ENCODE measurements around the gene CTNNBL1. TPM values are rescaled to one million over a fixed set of nuclear protein-coding genes. Genes with fewer than 3 reads are reported as not detected.

Gene CTNNBL1
- total and polyA plus RNA-seq, 4 donors: 27.7 to 41.9 (median 38.2) TPM

DNA sequence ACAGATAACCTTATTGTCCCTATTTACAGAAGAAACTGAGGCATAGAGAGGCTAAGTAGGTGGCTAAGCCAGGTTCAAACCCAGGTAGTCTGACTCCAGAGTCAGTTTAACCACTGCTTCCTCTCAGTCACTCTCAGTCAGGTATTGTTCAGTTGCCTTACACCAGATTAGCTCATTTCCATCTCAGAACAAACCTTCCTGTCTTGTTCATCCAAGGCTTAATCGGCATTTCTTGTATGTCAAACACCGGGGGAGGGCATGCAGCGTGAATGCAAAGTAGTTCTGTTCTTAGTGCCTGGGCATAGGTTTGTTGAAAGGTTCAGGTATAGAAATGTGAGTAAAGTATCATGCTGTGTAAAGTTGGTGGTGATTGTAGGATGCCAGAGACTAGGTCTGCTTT is 51.7 kb downstream of the CTNNBL1 start:
- no peak for DNase-seq (ENCODE audit: low read depth in 4 of 6, low spot score in 6 of 6)

DNA sequence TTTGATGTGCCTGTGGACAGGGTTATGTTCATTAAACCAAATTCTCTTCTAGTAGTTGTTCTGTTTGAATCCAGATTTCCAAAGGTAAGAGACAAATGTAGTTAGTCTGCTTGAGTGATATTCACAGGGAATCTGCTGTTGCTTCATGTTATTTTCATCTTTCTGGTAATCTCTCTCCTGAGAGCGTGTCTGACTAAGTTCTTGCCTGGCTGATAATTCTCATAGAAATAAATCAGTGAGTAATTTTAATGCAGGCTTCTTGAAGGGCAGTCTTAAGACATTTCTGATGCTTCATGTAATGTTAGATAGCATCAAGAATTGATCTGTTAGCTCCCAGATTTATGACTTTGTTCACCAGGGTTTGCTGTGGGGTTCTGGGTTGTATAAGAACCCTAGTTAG is 54.2 kb downstream of the CTNNBL1 start:
- Histone ChIP-seq H3K4me3 (ENCODE audit: low read depth, low read length) (no peak overlapping the region), H3K4me1 (ENCODE audit: control insufficient read depth, insufficient read depth, low read length) (peaks cover 3% of the 10 kb centered on the region), H3K27me3 (ENCODE audit: control insufficient read depth, insufficient read depth, low read length) (no peaks in the 10 kb centered on the region), H3K36me3 (ENCODE audit: control insufficient read depth, insufficient read depth, low read length) (peaks cover 2% of the 10 kb centered on the region), H3K27ac (ENCODE audit: low read depth, low read length) (no peak overlapping the region), H3K9me3 (ENCODE audit: control insufficient read depth, insufficient read depth, low read length) (peaks cover 3% of the 10 kb centered on the region)
- DNase-seq (ENCODE audit: low read depth in 4 of 6, low spot score in 6 of 6): peak in 1 of 6 donors; percentile 61
- 100% methylated on average over 1 of the region's 1 CpG for WGBS (ENCODE audit: insufficient coverage)

More for the DNA sequence above, 51.7 kb downstream of the CTNNBL1 start:
- Histone ChIP-seq H3K9me3 (ENCODE audit: control insufficient read depth, insufficient read depth, low read length) (peaks cover 3% of the 10 kb centered on the region), H3K27me3 (ENCODE audit: control insufficient read depth, insufficient read depth, low read length) (no peaks in the 10 kb centered on the region), H3K4me3 (ENCODE audit: low read depth, low read length) (no peak overlapping the region), H3K4me1 (ENCODE audit: control insufficient read depth, insufficient read depth, low read length) (peaks cover 3% of the 10 kb centered on the region), H3K36me3 (ENCODE audit: control insufficient read depth, insufficient read depth, low read length) (peaks cover 2% of the 10 kb centered on the region), H3K27ac (ENCODE audit: low read depth, low read length) (no peak overlapping the region)
- 51% methylated on average over 3 of the region's 3 CpGs for WGBS (ENCODE audit: insufficient coverage)

GRCh38 chr20:37749218-37749617 is 55.4 kb downstream of the CTNNBL1 start:
- no CpG with 5 or more reads among the region's 4 CpGs for WGBS (ENCODE audit: insufficient coverage)
- H3K4me3 ChIP-seq (ENCODE audit: low read depth, low read length): no peak overlapping the region
- no peaks in the 10 kb centered on the region for H3K27me3 ChIP-seq (ENCODE audit: control insufficient read depth, insufficient read depth, low read length)
- DNase-seq (ENCODE audit: low read depth in 4 of 6, low spot score in 6 of 6): peak in 1 of 6 donors; percentile 63
- peaks cover 2% of the 10 kb centered on the region for H3K9me3 ChIP-seq (ENCODE audit: control insufficient read depth, insufficient read depth, low read length)
- H3K4me1 ChIP-seq (ENCODE audit: control insufficient read depth, insufficient read depth, low read length): peaks cover 3% of the 10 kb centered on the region
- no peak overlapping the region for H3K27ac ChIP-seq (ENCODE audit: low read depth, low read length)
- H3K36me3 ChIP-seq (ENCODE audit: control insufficient read depth, insufficient read depth, low read length): peaks cover 2% of the 10 kb centered on the region

- Histone ChIP-seq H3K36me3 (ENCODE audit: control insufficient read depth, insufficient read depth, low read length) (peaks cover 2% of the 10 kb centered on the region), H3K4me1 (ENCODE audit: control insufficient read depth, insufficient read depth, low read length) (peaks cover 3% of the 10 kb centered on the region), H3K9me3 (ENCODE audit: control insufficient read depth, insufficient read depth, low read length) (no peaks in the 10 kb centered on the region), H3K27ac (ENCODE audit: low read depth, low read length) (no peak overlapping the region), H3K4me3 (ENCODE audit: low read depth, low read length) (no peak overlapping the region), H3K27me3 (ENCODE audit: control insufficient read depth, insufficient read depth, low read length) (no peaks in the 10 kb centered on the region)
- WGBS (ENCODE audit: insufficient coverage): 52% methylated on average over 4 of the region's 8 CpGs
- DNase-seq (ENCODE audit: low read depth in 4 of 6, low spot score in 6 of 6): peak in 1 of 6 donors; percentile 85
Observed at GRCh38 chr20:37749620-37750403, 56.0 kb downstream of the CTNNBL1 start.

DNA sequence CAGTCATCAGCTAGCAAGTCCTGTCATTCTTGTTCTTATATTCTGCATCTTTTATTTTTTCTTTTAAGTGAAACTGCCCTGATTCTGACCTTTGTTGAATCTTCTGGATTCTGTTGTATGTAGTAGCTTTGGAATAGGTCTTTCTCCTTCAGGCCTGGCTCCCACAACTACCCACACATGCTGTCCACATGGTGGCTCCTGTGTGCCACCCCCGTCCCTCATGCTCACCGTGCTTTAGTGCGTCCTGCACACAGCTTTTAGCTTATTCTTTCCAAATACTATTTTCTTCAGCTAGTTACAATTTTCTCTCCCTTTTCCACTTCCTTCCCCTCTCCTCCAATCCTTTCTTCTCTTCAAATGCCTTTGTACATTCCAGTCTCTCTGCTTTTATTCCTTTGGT is 61.8 kb downstream of the CTNNBL1 start:
- H3K36me3 ChIP-seq (ENCODE audit: control insufficient read depth, insufficient read depth, low read length): no peaks in the 10 kb centered on the region
- no peaks in the 10 kb centered on the region for H3K9me3 ChIP-seq (ENCODE audit: control insufficient read depth, insufficient read depth, low read length)
- DNase-seq (ENCODE audit: low read depth in 4 of 6, low spot score in 6 of 6): peak in 2 of 6 donors; percentile 27 to 71
- WGBS (ENCODE audit: insufficient coverage): 26% methylated on average over 3 of the region's 3 CpGs
- no peaks in the 10 kb centered on the region for H3K27me3 ChIP-seq (ENCODE audit: control insufficient read depth, insufficient read depth, low read length)
- no peak overlapping the region for H3K4me3 ChIP-seq (ENCODE audit: low read depth, low read length)
- H3K27ac ChIP-seq (ENCODE audit: low read depth, low read length): no peak overlapping the region
- H3K4me1 ChIP-seq (ENCODE audit: control insufficient read depth, insufficient read depth, low read length): peaks cover 7% of the 10 kb centered on the region

GRCh38 chr20:37756234-37756633 is 62.4 kb downstream of the CTNNBL1 start:
- no peaks in the 10 kb centered on the region for H3K9me3 ChIP-seq (ENCODE audit: control insufficient read depth, insufficient read depth, low read length)
- WGBS (ENCODE audit: insufficient coverage): no CpG with 5 or more reads among the region's 2 CpGs

GRCh38 chr20:37757550-37757949 is 63.7 kb downstream of the CTNNBL1 start:
- Histone ChIP-seq H3K27ac (ENCODE audit: low read depth, low read length) (no peak overlapping the region), H3K36me3 (ENCODE audit: control insufficient read depth, insufficient read depth, low read length) (no peaks in the 10 kb centered on the region), H3K9me3 (ENCODE audit: control insufficient read depth, insufficient read depth, low read length) (no peaks in the 10 kb centered on the region), H3K27me3 (ENCODE audit: control insufficient read depth, insufficient read depth, low read length) (no peaks in the 10 kb centered on the region), H3K4me1 (ENCODE audit: control insufficient read depth, insufficient read depth, low read length) (peaks cover 7% of the 10 kb centered on the region), H3K4me3 (ENCODE audit: low read depth, low read length) (no peak overlapping the region)
- no peak for DNase-seq (ENCODE audit: low read depth in 4 of 6, low spot score in 6 of 6)
- WGBS (ENCODE audit: insufficient coverage): 88% methylated on average over 4 of the region's 6 CpGs

More at GRCh38 chr20:37756234-37756633, 62.4 kb downstream of the CTNNBL1 start:
- Histone ChIP-seq H3K36me3 (ENCODE audit: control insufficient read depth, insufficient read depth, low read length) (no peaks in the 10 kb centered on the region), H3K4me3 (ENCODE audit: low read depth, low read length) (no peak overlapping the region), H3K4me1 (ENCODE audit: control insufficient read depth, insufficient read depth, low read length) (peaks cover 7% of the 10 kb centered on the region), H3K27ac (ENCODE audit: low read depth, low read length) (no peak overlapping the region), H3K27me3 (ENCODE audit: control insufficient read depth, insufficient read depth, low read length) (no peaks in the 10 kb centered on the region)
- no peak for DNase-seq (ENCODE audit: low read depth in 4 of 6, low spot score in 6 of 6)

DNA sequence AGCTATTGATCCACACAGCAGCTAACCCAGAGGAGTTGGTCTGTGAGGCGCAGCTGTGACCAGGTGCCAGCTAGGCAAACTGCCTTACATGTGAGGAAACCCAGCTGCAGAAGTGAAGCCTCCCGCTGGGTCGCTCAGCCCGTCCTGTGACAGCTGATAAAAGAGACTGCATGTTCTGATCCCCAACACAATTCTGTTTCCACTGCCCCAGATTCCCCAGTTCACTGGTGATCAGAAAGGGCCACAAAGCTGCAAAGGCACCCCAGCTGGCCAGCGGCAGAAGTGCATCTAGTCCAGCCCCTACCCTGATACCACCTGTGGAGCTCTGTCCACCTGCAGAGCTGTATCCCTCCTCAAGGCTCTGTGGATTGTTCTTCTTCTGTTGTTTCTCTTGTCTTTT is 64.5 kb downstream of the CTNNBL1 start:
- DNase-seq (ENCODE audit: low read depth in 4 of 6, low spot score in 6 of 6): no peak
- WGBS (ENCODE audit: insufficient coverage): 88% methylated on average over 5 of the region's 5 CpGs

DNA sequence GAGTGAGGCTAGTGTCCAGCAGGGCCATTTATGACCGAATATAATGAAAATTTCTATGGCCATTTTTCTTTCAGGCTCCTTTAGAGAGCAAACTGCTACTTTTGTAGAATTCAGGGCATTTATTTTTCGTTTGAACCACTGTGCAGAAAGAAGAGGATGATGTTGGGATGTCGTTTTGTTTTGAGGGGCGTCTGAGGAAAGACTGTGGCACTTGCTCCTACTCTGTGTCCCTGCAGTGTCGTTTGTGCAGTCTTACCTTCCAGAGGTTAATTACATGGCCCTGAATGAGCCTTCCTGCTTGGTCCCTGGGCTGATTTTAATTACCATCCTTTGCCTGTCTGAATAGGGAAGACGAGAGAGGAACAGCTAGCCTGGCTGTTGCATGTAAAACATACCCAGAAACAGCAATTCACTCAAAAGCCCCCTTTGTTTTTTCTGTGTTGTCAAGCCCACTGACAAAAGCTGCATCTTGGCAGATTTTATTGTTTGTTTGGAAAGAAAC is 65.3 kb downstream of the CTNNBL1 start:
- no peak overlapping the region for H3K4me3 ChIP-seq (ENCODE audit: low read depth, low read length)
- WGBS (ENCODE audit: insufficient coverage): 43% methylated on average over 6 of the region's 6 CpGs
- H3K36me3 ChIP-seq (ENCODE audit: control insufficient read depth, insufficient read depth, low read length): no peaks in the 10 kb centered on the region
- peak in 1 of 6 donors; percentile 65 for DNase-seq (ENCODE audit: low read depth in 4 of 6, low spot score in 6 of 6)
- peaks cover 7% of the 10 kb centered on the region for H3K4me1 ChIP-seq (ENCODE audit: control insufficient read depth, insufficient read depth, low read length)
- no peak overlapping the region for H3K27ac ChIP-seq (ENCODE audit: low read depth, low read length)
- no peaks in the 10 kb centered on the region for H3K9me3 ChIP-seq (ENCODE audit: control insufficient read depth, insufficient read depth, low read length)
- no peaks in the 10 kb centered on the region for H3K27me3 ChIP-seq (ENCODE audit: control insufficient read depth, insufficient read depth, low read length)

More for the DNA sequence above, 64.5 kb downstream of the CTNNBL1 start:
- Histone ChIP-seq H3K9me3 (ENCODE audit: control insufficient read depth, insufficient read depth, low read length) (no peaks in the 10 kb centered on the region), H3K4me1 (ENCODE audit: control insufficient read depth, insufficient read depth, low read length) (peaks cover 7% of the 10 kb centered on the region), H3K4me3 (ENCODE audit: low read depth, low read length) (no peak overlapping the region), H3K27ac (ENCODE audit: low read depth, low read length) (no peak overlapping the region), H3K36me3 (ENCODE audit: control insufficient read depth, insufficient read depth, low read length) (no peaks in the 10 kb centered on the region), H3K27me3 (ENCODE audit: control insufficient read depth, insufficient read depth, low read length) (no peaks in the 10 kb centered on the region)

GRCh38 chr20:37759761-37760209 is 66.0 kb downstream of the CTNNBL1 start:
- H3K9me3 ChIP-seq (ENCODE audit: control insufficient read depth, insufficient read depth, low read length): no peaks in the 10 kb centered on the region
- 90% methylated on average over 3 of the region's 5 CpGs for WGBS (ENCODE audit: insufficient coverage)
- no peak overlapping the region for H3K4me3 ChIP-seq (ENCODE audit: low read depth, low read length)
- H3K27me3 ChIP-seq (ENCODE audit: control insufficient read depth, insufficient read depth, low read length): no peaks in the 10 kb centered on the region
- H3K4me1 ChIP-seq (ENCODE audit: control insufficient read depth, insufficient read depth, low read length): peaks cover 7% of the 10 kb centered on the region
- DNase-seq (ENCODE audit: low read depth in 4 of 6, low spot score in 6 of 6): peak in 1 of 6 donors; percentile 39
- no peak overlapping the region for H3K27ac ChIP-seq (ENCODE audit: low read depth, low read length)
- no peaks in the 10 kb centered on the region for H3K36me3 ChIP-seq (ENCODE audit: control insufficient read depth, insufficient read depth, low read length)

Measured in spinal cord (tissue), 10 donors.